SK-N-MC (cell line): ENCODE results near the gene TAS2R19.

Source experiments
- DNase-seq: peaks from one replicate; pipeline ENCODE4 v3.0.0-alpha.2; 2011; ENCODE audit warnings: low read depth, low spot score
- H3K27ac ChIP-seq: fragments of 200-600 bp; sonication (generic); 2 replicates; pipeline ENCODE4 v1.5.1; 2016; ENCODE audit warnings: mixed run types
- H3K36me3 ChIP-seq: fragments of 200-600 bp; sonication (generic); 2 replicates; pipeline ENCODE4 v1.6.1; 2017; ENCODE audit warnings: antibody characterized with exemption, low read length, mixed read lengths; ENCODE audit not compliant: insufficient read depth
- H3K4me3 ChIP-seq: fragments of 200-600 bp; sonication (generic); 2 replicates; pipeline ENCODE4 v1.5.1; 2016
- H3K9ac ChIP-seq: fragments of 200-600 bp; sonication (generic); 2 replicates; pipeline ENCODE4 v1.8.0; 2017; ENCODE audit warnings: mixed run types, mixed read lengths; ENCODE audit not compliant: insufficient read length
- H3K9me3 ChIP-seq: fragments of 200-600 bp; sonication (generic); 2 replicates; pipeline ENCODE4 v1.6.1; 2017; ENCODE audit warnings: low read depth, mild to moderate bottlenecking, antibody characterized with exemption, low read length, moderate library complexity, mixed read lengths
- EZH2 ChIP-seq: fragments of 200-600 bp; sonication (generic); IDR thresholded peaks from one replicate; pipeline ENCODE4 v1.6.1; 2017; ENCODE audit warnings: antibody characterized with exemption
- FOXP2 ChIP-seq: optimal IDR thresholded peaks from 2 replicates; pipeline ENCODE3; 2011; ENCODE audit warnings: mild to moderate bottlenecking, moderate library complexity; ENCODE audit not compliant: insufficient read depth; ENCODE audit errors: extremely low read length, control extremely low read depth
- POLR2AphosphoS5 ChIP-seq: IDR thresholded peaks from 2 replicates; pipeline ENCODE4 v1.6.1; 2012; ENCODE audit warnings: mild to moderate bottlenecking, low read depth, low read length, borderline replicate concordance

Gene TAS2R19

GRCh38 chr12:11007608-11008007 is 14.8 kb downstream of the TAS2R19 start:
- no peak for TF ChIP-seq FOXP2
- TF ChIP-seq POLR2AphosphoS5: no peak
- TF ChIP-seq EZH2: no peak
- no peak overlapping the region for H3K4me3 ChIP-seq
- H3K36me3 ChIP-seq: no peaks in the 10 kb centered on the region; the same call in 1 of the 2 replicates
- H3K9me3 ChIP-seq: no peaks in the 10 kb centered on the region
- DNase-seq: no peak
- no peak overlapping the region for H3K9ac ChIP-seq
- H3K27ac ChIP-seq: no peak overlapping the region

- TF ChIP-seq FOXP2: no peak
- no peak for TF ChIP-seq POLR2AphosphoS5
- TF ChIP-seq EZH2: no peak
- Histone ChIP-seq H3K9me3 (no peaks in the 10 kb centered on the region), H3K9ac (no peak within 1 kb of the TSS), H3K27ac (no peak within 1 kb of the TSS), H3K36me3 (no peaks in the 10 kb centered on the region), H3K4me3 (no peak within 1 kb of the TSS)
- no peak for DNase-seq
These were observed 24.2 kb downstream of the TAS2R19 start, which contains the start of gene TAS2R20 for GRCh38 chr12:10998204-10998603. Gene TAS2R20 (minus strand): TSS chr12:10998304. CDS start chr12:10997875, 429 bp downstream.

DNA sequence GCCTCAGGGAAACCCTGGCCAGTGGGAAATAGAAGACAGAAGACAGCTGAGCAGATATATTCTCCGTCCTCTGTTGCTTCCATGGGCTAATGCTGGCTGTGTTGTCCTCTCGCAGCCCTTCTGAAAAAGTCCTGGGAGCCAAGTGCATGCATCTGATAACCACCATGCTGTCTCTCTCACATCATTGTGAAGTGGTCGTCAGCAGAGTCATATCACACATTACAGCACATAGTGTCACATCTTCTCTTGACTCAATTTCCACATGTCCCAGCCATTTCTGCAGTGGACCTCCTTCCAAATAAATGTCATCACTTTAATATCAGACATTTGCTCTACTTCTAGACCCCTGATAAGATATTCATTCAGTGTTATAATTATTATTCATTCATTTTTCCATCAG is 28.1 kb downstream of the TAS2R19 start:
- Histone ChIP-seq H3K36me3 (peaks cover 15% of the 10 kb centered on the region; the same call in 1 of the 2 replicates), H3K9me3 (0 out of 2 replicates have a peak, but pooled peaks cover 9% of the 10 kb centered on the region), H3K9ac (no peak overlapping the region), H3K4me3 (no peak overlapping the region), H3K27ac (no peak overlapping the region)
- no peak for DNase-seq
- no peak for TF ChIP-seq FOXP2
- TF ChIP-seq POLR2AphosphoS5: no peak
- no peak for TF ChIP-seq EZH2

- Histone ChIP-seq H3K9ac (no peak overlapping the region), H3K27ac (no peak overlapping the region), H3K9me3 (0 out of 2 replicates have a peak, but pooled peaks cover 9% of the 10 kb centered on the region), H3K36me3 (peaks cover 15% of the 10 kb centered on the region; the same call in 1 of the 2 replicates), H3K4me3 (no peak overlapping the region)
- TF ChIP-seq EZH2 (no peak), FOXP2 (no peak), POLR2AphosphoS5 (no peak)
- DNase-seq: no peak
These were observed 33.3 kb downstream of the TAS2R19 start for GRCh38 chr12:10989107-10989506.

DNA sequence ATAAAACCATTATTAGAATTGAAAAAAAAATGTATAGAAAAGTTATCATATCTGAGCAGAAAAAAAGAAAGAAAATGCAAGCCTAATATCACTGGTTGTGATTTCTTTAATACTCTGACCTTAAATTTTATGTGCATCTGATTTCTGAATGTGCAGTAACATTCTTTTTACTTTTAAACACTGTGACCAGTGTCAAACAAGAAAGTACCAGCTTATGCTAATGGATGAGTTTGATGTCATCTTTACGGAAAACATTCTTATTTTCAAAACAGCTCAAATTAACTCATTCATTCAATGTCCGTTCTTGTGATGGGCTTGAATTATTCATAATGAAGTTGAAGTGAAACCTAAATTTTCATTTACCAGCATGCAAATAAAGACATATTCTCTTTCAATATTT is 35.6 kb downstream of the TAS2R19 start, which contains the start of gene TAS2R50:
Gene TAS2R50 (minus strand): TSS at position 101 of the 400 bp plus-strand sequence. CDS start 52 bp downstream, at position 49.
- DNase-seq: no peak
- H3K9ac ChIP-seq: no peak within 1 kb of the TSS
- TF ChIP-seq FOXP2 (no peak), POLR2AphosphoS5 (no peak), EZH2 (no peak)
- no peak within 1 kb of the TSS for H3K27ac ChIP-seq
- H3K9me3 ChIP-seq: 0 out of 2 replicates have a peak, but pooled peaks cover 9% of the 10 kb centered on the region
- H3K36me3 ChIP-seq: peaks cover 11% of the 10 kb centered on the region; the same call in 1 of the 2 replicates
- H3K4me3 ChIP-seq: no peak within 1 kb of the TSS

- Histone ChIP-seq H3K9me3 (no peaks in the 10 kb centered on the region), H3K9ac (no peak overlapping the region), H3K27ac (no peak overlapping the region), H3K4me3 (no peak overlapping the region), H3K36me3 (no peaks in the 10 kb centered on the region)
- TF ChIP-seq POLR2AphosphoS5 (no peak), EZH2 (no peak)
- no peak for DNase-seq
These were observed 40.2 kb downstream of the TAS2R19 start for GRCh38 chr12:10982244-10982643.

DNA sequence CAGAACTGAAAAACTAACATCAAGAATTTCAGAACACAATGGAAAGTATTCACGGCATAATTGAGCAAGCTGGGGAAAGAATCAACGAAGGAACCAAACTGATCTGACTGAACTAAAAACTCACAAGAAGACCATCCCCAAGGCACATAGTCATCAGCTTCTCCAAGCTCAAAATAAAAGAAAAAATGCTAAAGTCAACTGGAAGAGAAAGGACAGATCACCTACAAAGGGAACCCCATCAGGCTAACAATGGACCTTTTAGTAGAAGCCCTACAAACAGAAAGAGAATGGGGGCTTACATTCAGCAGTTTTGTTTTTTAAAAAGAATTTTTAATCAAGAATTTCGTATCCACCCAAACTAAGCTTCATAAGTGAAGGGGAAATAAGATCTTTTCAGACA is 47.5 kb downstream of the TAS2R19 start:
- Histone ChIP-seq H3K9ac (no peak overlapping the region), H3K9me3 (no peaks in the 10 kb centered on the region), H3K36me3 (no peaks in the 10 kb centered on the region), H3K27ac (no peak overlapping the region), H3K4me3 (no peak overlapping the region)
- no peak for DNase-seq
- no peak for TF ChIP-seq EZH2
- no peak for TF ChIP-seq FOXP2
